GM06990 (cell line): ENCODE measurements around the gene SPNS2.

ENCODE experiments used
- DNase-seq: peaks from one replicate; pipeline ENCODE4 v3.0.0-alpha.2; 2011; ENCODE audit not compliant: insufficient read length; ENCODE audit errors: extremely low read depth
- H3K27me3 ChIP-seq: replicated peaks from 2 replicates; pipeline ENCODE4 v1.6.0; 2011; ENCODE audit warnings: low read length; ENCODE audit not compliant: control insufficient read depth, insufficient read depth
- H3K36me3 ChIP-seq: 2 replicates; pipeline ENCODE4 v1.5.1; 2011; ENCODE audit warnings: low read length; ENCODE audit not compliant: control insufficient read depth, insufficient read depth
- H3K4me3 ChIP-seq: replicated peaks from 2 replicates; pipeline ENCODE4 v1.5.1; 2011; ENCODE audit warnings: low read depth, mild to moderate bottlenecking, control low read depth, low read length
- TF ChIP-seq, protein P1 (sequence below): IDR thresholded peaks from 2 replicates; pipeline ENCODE4 v1.5.1; 2011; ENCODE audit warnings: low read length, control low read depth, mild to moderate bottlenecking, inconsistent platforms; ENCODE audit not compliant: insufficient read depth, poor library complexity, severe bottlenecking

The SPNS2 gene

DNA sequence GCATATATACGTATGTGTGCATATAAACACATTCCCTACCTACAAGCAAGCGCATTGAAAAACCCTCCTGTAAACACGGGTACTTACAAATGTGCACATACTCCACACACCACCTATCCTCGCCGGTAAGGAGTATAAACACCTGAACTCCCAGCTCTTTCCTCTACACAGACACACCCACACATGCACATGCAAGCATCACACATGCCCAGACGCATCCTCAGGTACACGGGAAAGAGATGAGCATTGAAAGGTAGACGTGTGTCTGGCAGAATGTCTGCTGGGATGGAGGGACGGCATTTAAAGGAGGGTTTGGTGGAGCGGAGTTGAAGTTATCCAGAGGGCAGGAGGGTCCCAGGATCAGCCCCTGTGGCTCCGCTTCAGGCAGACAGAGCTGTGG, 81.0 kb downstream of the SPNS2 start:
- H3K27me3 ChIP-seq = peaks cover 5% of the 10 kb centered on the region

DNA sequence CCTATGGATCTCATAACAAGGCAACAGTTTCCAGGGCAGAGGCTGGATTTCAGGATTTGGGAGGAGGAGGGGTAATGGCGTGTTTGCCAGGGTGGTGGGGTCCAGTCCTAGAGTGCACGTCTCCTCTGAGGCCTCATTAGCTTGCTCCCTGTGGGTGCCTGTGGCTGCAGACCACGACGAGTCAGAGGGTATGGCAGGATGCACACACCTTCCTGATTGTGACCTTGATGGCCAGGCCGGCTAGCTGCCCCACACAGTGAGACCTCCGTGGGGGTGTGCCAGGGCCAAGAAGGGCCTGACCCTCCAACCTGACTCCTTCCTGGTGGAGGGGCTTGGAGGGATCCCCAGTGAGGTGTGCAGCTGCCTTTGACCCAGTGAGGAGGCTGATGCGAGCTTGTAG, 81.6 kb downstream of the SPNS2 start:
- no peaks in the 10 kb centered on the region for H3K36me3 ChIP-seq
- H3K27me3 ChIP-seq = peaks cover 5% of the 10 kb centered on the region

More for the DNA sequence above, 81.0 kb downstream of the SPNS2 start:
- TF ChIP-seq, protein P1, sequence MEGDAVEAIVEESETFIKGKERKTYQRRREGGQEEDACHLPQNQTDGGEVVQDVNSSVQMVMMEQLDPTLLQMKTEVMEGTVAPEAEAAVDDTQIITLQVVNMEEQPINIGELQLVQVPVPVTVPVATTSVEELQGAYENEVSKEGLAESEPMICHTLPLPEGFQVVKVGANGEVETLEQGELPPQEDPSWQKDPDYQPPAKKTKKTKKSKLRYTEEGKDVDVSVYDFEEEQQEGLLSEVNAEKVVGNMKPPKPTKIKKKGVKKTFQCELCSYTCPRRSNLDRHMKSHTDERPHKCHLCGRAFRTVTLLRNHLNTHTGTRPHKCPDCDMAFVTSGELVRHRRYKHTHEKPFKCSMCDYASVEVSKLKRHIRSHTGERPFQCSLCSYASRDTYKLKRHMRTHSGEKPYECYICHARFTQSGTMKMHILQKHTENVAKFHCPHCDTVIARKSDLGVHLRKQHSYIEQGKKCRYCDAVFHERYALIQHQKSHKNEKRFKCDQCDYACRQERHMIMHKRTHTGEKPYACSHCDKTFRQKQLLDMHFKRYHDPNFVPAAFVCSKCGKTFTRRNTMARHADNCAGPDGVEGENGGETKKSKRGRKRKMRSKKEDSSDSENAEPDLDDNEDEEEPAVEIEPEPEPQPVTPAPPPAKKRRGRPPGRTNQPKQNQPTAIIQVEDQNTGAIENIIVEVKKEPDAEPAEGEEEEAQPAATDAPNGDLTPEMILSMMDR = no peak
- no peaks in the 10 kb centered on the region for H3K36me3 ChIP-seq
- no peak for DNase-seq
- no peak overlapping the region for H3K4me3 ChIP-seq

DNA sequence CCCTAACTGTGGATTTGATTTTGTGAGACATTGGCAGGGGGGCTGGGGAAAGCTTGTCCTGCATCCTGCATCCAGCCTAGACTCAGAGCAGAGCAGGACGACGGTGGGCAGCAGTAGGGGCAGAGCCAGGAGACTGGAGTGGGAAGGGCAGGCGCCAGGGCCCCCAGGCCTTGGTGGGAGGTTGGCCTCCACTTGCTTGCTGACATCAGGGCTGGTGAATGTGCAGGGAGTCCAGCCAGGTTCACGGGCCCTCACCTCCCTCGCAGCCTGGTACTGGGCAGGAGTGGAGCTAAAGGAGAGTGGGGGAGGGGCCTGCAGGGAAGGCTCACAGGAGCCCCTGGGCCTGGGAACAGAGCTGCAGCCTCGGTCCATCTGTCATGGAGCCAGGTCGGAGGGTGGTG, 83.4 kb downstream of the SPNS2 start:
- no peaks in the 10 kb centered on the region for H3K36me3 ChIP-seq
- no peak overlapping the region for H3K4me3 ChIP-seq
- TF ChIP-seq, protein P1 = no peak
- no peak for DNase-seq
- peaks cover 5% of the 10 kb centered on the region for H3K27me3 ChIP-seq

More for the DNA sequence above, 81.6 kb downstream of the SPNS2 start:
- H3K4me3 ChIP-seq = no peak overlapping the region
- TF ChIP-seq, protein P1 = no peak
- DNase-seq = no peak

DNA sequence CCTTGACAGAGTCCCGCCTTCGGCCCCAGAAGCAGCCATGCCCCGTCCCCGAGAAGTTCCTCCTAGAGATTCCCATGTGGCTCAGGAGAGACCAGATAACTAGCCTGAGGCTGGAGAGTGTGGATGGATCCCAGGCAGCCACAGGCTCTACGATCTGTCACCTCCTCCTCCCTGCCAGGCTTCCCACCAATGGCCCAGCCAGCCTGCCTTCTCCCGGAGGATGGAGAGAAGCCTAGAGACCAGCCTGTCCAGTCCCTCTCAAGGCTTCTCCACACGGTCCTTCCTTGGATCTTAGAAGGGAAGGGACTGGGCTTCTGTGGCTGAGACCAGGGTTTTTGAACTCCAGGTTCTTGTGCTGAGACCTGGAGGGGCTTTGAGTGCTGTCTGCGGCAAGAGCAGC, 84.0 kb downstream of the SPNS2 start:
- peaks cover 5% of the 10 kb centered on the region for H3K27me3 ChIP-seq
- no peaks in the 10 kb centered on the region for H3K36me3 ChIP-seq
- DNase-seq = no peak
- TF ChIP-seq, protein P1 = no peak
- no peak overlapping the region for H3K4me3 ChIP-seq

DNA sequence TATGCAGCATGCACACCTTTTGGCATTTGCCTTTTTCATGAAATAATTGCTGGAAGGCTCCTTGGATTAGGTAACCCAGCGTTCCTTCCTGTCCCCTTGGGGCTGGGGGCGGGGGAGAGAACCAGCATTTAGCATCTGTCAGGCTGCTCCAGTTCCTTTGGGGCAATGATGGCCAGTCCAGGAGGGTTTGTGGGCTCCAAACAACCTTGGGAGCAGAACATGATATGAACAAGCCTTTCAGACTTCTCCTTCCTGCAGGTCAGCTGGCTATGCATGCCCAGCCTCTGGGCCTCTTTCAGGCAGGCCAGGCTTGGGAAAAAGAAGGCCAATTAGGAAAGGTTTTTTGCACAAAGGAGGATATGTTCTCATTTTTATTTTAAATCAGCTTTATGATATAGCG, 84.5 kb downstream of the SPNS2 start:
- H3K4me3 ChIP-seq = no peak overlapping the region
- TF ChIP-seq, protein P1 = no peak
- H3K27me3 ChIP-seq = peaks cover 5% of the 10 kb centered on the region
- DNase-seq = no peak
- H3K36me3 ChIP-seq = no peaks in the 10 kb centered on the region

DNA sequence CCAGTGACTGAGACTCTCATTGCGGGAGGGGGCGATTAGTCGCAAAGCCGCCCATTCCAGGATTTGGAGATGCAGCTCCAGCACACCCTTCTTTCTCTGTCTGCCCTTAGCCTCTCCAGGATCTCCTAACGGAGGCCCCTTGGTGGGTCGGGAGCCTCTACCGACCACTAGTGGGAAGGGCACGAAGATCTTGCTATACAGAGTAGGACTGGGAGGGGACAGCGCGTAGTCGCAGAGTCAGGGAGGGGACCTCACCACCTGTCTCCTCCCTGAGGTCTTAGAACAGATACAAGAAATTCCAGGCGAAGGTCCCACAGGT, 85.1 kb downstream of the SPNS2 start:
- peaks cover 5% of the 10 kb centered on the region for H3K27me3 ChIP-seq
- no peak for DNase-seq
- peak overlapping the region; percentile 33 for H3K4me3 ChIP-seq
- TF ChIP-seq, protein P1 = peak; percentile 30
- no peaks in the 10 kb centered on the region for H3K36me3 ChIP-seq
